ENCODE data around the gene C2orf68.
"Not testable (repeated sequence)": the region's sequence is repeated elsewhere in the genome, so short reads cannot be mapped to it uniquely, and the experiment has no call there.

The C2orf68 gene, protein sequence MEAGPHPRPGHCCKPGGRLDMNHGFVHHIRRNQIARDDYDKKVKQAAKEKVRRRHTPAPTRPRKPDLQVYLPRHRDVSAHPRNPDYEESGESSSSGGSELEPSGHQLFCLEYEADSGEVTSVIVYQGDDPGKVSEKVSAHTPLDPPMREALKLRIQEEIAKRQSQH

DNA sequence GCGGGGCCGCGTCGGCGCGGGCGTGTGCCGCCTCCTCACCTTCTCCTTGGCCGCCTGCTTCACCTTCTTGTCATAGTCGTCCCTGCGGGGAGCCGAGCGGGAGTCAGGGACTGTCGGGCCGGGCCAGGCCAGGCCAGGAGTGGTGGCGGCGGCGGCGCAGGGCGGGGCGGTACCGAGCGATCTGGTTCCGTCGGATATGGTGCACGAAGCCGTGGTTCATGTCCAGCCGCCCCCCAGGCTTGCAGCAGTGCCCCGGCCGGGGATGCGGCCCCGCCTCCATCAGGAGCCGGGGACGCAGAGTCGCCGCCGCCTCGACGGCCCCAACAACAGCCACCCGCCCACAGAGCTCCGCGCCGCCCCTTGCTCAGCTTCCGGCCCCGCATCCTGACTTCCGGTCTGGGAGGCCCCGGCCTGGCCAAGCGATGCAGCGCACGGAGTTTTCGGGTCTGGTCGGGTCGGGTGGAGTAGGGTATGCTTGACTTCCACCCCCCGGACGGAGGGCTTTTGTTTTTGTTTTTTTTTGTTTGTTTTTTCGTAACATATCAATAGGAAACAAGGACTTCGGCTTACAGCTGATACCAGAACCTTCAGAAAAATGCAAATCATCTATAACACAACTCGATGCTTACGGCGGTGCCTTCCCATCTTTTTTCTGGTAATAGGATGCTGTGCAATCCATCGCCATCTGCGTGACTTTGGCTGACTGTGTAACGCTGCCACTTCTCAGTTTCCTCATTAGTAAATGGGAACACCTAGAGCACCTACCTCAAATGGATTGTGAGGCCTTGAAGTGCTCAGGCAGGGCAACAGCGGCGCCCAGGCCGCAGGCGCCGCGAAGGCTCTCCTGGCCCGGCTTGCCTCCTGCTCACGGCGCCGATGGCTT, at the start of gene C2orf68:
Gene C2orf68, minus strand, starts transcription at position 362 of the 883 bp plus-strand sequence. Its CDS starts 82 bp downstream, at position 280.
- DNase-seq = peak; percentile 35

DNA sequence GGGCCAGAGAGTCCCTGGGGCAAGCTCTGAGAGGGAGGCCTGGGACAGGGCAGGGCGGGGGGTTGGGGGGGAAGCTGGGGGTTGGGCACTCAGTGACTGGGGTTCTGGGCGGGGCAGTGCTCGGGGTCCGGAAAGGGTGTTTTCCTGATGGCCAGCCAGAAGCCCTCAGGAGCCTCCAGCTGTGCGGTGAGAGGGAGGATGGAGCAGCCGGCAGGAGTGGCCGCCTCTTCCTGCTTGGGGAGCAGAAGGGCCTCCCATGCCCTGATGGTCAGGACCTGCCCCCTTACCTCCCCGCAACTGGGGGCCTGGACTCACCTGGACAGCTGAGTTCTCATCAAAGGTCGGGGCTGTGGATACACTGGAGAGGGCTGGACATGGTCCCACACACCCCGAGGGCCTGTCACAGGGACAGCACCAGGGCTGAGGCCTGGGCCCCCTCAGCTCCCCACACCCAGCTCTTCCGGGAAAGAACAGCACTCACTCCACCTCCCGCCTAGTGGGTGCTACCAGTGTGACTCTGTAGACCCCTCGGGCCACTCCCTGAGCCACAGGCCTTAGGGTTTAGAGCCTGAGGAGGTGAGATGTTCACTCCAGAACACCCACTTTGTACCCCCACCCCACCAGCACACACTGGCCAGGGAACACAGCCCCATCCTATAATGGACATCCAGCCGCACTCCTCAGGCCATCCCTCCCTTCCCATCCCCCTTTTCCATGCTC, 49.4 kb upstream of the C2orf68 start:
- DNase-seq = no peak

GRCh38 chr2:85660725-85661124, 48.9 kb upstream of the C2orf68 start:
- DNase-seq = no peak

GRCh38 chr2:85660301-85660700, 48.4 kb upstream of the C2orf68 start:
- not testable (repeated sequence) for DNase-seq

DNA sequence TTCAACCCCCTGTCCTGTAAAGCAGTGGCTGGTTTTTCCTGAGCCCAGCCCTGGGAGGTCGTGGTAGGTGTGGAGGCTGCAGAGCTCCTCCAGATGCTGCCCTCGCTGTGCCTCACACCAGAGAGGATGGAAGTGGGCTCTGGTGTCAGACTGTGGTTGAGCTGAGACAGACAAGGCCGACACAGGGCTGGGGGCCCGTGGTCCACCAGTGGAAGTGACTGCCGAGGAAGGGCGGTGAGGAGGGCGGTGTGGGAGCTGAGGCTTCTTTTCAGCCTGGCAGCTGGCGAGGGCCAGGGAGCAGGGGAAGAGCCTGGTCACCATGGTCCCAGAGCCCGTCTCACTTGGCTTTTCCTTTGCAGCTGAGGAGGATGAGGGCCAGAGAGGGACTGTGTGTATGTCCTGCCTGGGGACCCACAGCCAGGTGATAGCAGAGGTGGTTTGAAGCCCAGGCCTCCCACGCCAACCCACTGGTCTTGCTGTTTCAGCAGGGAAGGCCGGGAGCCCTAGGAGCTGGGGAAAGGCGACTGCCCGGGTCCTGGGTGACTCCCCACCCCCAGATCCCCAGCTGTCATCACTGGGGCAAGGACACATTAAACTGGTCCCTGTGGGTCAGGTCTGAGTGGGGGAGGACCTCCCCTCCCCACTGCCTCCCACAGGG, 47.6 kb upstream of the C2orf68 start:
- no peak for DNase-seq

- DNase-seq = not testable (repeated sequence)
Measured at GRCh38 chr2:85657399-85657798, 45.5 kb upstream of the C2orf68 start.

DNA sequence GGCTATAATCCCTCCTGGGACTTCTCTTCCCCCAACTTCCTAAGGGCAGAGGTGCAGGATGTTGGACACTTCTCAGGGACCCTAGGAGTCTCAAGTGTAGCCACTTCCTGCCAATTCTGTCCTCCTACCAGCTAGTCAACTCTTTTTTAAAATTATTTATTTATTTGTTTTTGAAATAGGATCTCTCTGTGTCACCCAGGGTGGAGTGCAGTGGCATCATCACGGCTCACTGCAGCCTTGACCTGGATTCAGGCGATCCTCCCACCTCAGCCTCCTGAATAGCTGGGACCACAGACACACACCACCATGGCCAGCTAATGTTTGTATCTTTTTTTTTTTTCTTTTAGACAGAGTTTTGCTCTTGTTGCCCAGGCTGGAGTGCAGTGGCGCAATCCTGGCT, 44.6 kb upstream of the C2orf68 start:
- no peak for DNase-seq

GRCh38 chr2:85655961-85656417, 44.1 kb upstream of the C2orf68 start:
- no peak for DNase-seq

DNA sequence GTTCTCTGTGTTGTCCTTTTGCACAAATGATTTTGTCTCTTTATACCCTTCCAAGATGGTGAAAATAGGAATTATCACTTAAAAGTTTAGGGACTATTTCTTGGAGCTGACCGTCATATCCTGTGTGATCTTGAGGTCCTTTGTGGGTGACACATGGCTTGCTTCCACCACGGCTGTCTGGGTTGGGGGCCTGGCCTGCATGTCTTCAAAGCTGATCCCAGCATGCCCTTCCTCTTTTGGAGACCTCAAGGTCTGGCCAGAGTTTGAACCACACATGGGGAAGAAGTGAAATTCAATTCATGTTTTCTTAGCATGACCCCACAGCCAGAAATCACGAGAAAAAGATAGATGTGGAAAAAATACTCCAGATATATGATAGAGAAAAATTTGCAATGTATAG, 42.1 kb upstream of the C2orf68 start:
- no peak for DNase-seq

DNA sequence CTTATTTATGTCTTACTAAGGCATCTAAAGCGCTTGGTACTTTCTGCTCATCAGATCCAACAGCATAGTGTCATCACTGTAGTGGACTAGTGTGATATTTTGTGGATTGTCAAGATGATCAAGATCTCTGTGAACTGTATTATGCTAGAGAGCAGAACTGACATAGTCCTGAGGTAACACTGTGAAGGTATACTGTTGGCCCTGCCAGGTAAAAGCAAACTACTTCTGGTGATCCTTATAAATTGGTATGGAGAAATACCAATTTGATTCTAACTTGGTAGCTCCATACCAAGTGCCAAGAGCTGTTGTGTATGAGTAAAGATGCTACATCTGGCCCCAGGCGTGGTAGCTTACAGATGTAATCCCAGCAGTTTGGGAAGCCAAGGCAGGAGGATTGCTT, 40.2 kb upstream of the C2orf68 start:
- DNase-seq = no peak

DNA sequence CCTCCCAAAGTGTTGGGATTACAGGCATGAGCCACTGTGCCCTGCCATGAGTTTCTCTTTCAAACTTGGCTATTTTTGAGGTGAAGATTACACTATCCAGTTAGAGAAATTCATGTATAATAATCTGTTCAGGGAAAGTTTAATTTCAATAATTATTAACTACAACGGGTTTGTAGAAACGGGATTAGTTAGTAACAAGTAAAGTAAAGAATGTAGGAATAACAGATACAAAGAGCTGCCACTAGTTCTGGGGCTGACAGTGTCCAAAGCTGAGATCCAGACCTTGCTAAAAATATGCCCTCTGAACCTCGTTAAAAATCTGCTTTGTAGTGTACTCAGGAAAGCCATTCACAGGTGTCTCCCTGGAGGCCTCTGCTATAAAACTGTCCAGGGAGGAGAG, 39.2 kb upstream of the C2orf68 start:
- no peak for DNase-seq

- no peak for DNase-seq
Measured at GRCh38 chr2:85650456-85650855, 38.6 kb upstream of the C2orf68 start.

GRCh38 chr2:85649201-85650190, 37.6 kb upstream of the C2orf68 start:
- no peak for DNase-seq

DNA sequence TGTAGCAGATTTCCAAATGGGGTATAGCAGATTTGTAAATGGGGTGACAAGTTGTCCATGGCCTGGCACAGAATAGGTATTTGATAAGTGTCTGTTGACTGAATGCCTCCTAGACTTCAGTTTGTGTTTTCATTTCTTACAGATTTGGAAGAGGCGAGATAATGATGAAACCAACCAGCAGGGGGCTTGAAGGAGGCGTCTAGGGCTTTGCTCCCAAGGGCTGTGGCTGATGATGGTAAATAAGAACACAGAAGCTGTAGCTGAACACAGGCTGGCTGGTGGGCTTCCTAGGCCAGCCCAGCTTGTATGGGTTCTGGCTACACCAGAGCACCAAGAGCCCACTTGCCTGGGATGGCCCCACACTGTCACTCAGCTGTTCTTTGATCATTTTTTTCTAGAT, 36.8 kb upstream of the C2orf68 start:
- DNase-seq = no peak

GRCh38 chr2:85647823-85648526, 36.1 kb upstream of the C2orf68 start:
- DNase-seq = no peak

DNA sequence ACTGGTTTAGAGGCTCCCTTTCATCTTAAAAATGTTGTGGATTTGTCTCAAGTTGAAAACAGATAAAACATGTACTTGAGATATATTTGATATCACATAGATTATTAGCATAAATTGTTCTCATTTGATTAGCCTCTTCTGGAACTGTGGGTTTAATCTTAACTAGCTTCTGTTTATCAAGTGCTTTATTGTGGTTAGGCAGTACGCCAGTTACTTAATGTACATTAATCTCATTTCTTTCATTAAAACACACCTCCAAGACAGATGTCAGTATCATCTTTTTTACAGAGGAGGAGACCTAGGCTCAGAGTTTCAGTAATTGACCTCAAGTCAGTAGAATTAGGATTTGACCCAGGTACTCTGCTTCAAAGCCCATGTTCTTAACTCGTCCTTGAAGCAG, 34.3 kb upstream of the C2orf68 start:
- no peak for DNase-seq

GRCh38 chr2:85644909-85645308, 33.0 kb upstream of the C2orf68 start:
- no peak for DNase-seq

DNA sequence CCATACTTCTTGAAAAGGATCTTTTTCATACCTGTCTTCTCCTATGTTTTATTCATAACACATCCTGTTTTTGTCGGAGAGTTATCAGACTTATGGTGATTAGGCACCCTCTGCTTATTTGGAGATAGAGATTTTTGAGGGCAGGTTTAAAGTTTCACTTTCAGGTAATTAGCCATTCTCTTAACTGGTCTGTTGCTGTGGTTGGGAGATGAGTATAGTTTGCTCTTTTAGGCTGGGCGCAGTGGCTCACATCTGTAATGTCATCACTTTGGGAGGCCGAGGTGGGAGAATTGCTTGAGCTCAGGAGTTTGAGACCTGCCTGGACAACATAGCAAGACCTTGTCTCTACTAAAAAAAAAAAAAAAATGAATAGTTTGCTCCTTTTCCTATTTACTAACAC, 30.9 kb upstream of the C2orf68 start:
- no peak for DNase-seq

GRCh38 chr2:85635636-85636035, 23.8 kb upstream of the C2orf68 start:
- no peak for DNase-seq

- DNase-seq = no peak
Measured at GRCh38 chr2:85635011-85635410, 23.1 kb upstream of the C2orf68 start.

GRCh38 chr2:85631316-85631715, 19.4 kb upstream of the C2orf68 start:
- DNase-seq = no peak

All from NCI-H748 treated with DMSO at 0.1 percent for 48 hours (cell line).